UCSD-AML1 (cell line): ENCODE results near the gene SNAPC3.
"Not testable (repeated sequence)": the region's sequence is repeated elsewhere in the genome, so short reads cannot be mapped to it uniquely, and the experiment has no call there.

Source experiments
- DNase-seq: peaks from one replicate; lab custom pipeline; 2025; ENCODE audit not compliant: unreplicated experiment; lab: John Stamatoyannopoulos, UW

SNAPC3 gene

DNA sequence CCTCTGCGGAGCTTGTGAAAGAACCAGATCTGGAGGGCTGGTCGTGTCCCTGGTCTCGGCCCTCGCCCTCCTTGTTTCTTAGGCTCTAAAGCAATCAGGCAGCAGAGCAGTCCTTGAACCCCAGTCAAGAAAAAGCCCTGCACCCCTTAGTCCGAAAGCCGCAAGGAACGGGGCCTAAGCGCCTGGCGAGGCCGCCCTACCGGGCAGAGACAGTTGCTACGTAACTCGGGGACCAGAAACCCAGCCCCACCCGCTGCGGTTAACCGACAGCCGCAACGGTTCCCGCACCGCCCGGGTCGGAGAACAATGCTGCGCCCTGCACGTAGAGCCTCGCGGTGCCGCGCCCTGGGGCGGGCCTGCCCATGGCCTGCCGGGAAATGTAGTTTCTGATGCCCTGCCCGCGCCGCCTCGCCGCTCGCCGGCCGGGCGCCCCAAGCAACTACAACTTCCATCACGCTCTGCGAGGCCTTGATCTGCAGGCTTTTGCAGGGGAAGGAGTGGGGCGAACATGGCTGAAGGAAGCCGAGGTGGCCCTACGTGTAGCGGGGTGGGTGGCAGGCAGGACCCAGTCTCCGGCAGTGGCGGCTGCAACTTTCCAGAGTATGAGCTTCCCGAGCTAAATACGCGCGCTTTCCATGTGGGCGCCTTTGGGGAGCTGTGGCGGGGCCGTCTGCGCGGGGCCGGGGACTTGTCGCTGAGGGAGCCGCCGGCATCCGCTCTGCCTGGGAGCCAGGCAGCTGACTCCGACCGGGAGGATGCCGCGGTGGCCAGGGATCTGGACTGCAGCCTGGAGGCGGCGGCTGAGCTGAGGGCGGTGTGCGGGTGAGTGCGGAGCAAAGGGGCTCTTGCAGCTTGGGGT, at the start of gene SNAPC3:
Gene SNAPC3 (plus strand): TSS at position 505 of the 859 bp plus-strand sequence. CDS start 4 bp downstream, at position 509.
- DNase-seq = peak; percentile 96

DNA sequence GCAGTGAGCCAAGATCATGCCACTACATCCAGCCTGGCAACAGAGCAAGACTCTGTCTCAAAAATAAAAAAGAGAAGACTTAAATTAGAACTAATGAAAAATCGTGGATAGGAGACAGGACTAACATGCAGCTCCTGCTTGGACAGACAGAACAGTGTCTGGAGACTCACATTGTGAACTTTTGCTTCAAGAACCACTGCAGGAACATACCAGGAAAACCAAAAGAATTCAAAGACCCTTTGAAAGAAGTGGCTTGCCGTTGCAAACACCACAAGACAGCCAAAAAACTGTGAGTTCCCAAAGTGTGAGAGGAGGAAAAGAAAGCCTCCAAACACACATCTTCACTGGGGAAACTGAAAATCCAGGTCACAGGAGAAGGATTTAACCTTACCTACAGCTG, 48.8 kb upstream of the SNAPC3 start:
- DNase-seq = no peak

DNA sequence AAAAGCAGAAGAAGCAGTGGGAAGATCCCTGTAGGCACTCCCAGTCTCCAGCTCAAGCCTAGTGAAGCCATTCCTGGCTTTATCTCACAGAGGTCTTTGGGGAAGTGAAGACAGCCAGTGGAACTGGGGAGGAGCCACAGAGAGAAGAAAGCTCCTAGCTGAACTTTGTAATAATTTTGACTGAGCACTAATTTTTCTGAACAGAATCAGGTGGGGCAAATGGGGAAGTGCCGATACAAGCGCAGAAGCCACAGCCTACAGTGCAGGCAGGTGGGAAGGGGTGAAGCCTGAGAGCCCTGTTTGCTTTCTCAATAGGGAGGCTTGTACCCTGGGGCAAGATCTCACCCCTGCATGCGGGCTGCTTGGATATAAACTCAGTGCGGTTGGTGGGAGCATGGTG, 48.4 kb upstream of the SNAPC3 start:
- peak; percentile 15 for DNase-seq

DNA sequence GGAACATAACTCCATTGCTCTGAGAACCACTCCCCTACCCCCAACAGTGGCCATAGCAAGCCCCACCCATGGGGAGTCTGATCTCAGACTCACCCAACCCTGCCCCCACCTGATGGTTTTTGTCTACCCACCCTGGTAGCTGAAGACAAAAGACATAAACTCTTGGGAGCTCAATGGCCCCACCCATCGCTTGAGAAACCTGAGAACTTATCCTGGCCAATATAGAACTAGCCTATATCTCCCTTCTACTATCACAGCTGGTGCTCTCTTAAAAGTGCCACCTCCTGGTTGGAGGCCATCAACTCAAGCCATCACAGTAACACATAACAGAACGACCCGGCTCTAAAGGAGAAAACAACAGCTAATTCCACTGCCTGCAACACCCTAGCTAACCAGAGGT, 47.9 kb upstream of the SNAPC3 start:
- no peak for DNase-seq

DNA sequence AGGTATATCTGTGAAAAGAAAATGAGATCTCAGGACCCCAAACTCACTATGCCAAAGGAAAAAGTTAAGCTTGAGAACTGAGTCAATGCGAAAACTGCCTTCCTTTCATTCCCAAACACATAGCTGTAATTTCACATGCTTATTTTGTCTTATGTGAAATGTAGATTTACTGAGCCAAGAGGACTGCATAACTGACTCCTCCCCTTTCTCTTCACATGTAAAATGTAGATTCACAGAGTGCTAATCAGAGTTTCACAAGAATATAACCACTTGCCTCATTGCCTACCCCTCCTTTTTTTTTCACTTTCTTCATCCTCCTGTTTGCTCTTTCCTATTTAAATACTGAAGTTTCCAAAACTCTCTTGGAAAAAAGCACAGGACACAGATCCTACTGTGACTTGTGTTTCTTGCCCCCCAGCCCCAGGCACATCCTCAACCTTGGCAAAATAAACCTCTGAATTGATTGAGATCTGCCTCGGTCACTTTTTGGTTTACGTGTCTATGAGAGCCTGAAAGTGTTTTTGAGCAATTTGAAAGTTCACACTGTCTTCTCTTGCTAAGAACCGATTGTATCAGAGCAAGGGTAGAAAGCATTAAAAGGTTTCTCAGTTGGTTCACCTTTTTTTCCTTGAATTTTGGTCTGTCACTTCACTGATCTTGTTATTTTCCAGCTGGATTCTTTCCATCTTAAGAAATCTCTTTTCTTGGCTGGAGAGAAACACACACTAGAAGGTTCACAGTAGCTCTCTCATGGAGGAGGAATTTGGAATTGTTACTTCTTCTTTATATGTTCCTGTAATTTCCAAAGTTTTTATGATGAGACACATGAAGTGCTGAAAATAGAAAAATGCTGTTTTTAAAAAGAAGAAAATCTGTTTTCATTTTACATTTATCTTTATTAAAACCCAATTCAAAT, 44.8 kb upstream of the SNAPC3 start:
- no peak for DNase-seq

DNA sequence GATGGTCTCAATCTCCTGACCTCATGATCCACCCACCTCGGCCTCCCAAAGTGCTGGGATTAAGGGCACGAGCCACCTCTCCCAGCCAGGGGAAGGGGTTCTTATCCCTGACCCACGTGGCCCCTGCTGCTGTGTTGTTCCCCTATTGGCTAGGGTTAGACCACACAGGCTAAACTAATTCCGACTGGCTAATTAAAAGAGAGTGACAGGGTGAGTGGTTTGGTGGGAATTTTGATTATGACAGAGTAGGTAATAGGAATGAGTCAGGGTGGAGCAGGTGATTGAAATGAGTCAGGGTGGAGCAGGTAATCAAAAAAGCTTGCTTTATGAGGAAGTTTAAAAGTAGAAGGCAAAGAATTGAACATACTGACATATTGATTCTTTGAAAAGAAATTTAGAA, 43.4 kb upstream of the SNAPC3 start:
- not testable (repeated sequence) for DNase-seq

DNA sequence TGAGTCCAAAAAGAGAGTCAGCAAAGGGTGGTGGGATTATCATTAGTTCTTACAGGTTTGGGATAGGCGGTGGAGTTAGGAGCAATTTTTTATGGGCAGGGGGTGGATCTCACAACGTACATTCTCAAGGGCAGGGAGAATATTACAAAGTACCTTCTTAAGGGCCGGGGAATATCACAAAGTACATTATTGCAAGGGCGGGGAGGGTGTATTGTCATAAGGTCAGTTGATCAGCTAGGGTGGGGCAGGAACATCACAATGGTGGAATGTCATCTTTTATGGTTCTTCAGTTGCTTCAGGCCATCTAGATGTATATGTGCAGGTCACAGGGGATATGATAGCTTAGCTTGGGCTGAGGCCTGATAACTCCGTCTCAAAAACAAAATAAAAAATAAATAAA, 42.8 kb upstream of the SNAPC3 start:
- DNase-seq = not testable (repeated sequence)

DNA sequence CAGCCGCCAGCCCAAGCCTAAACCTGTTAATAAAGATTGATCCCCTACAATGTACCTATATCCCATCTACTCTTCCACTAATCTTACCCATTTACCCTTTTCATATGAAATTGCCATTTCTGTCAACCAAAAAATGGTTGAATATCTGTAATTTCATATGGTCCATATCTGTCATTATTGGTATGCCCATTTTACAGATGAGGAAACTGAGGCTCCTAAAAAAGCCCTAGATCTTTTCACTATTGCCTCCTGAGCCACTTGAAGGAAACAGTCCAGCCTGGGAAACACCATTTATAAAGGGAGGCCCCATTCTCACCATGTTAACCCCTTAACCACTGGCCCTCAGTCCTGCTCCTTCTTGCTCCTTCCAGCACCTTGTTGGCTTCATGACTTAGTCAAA, 41.2 kb upstream of the SNAPC3 start:
- DNase-seq = no peak

DNA sequence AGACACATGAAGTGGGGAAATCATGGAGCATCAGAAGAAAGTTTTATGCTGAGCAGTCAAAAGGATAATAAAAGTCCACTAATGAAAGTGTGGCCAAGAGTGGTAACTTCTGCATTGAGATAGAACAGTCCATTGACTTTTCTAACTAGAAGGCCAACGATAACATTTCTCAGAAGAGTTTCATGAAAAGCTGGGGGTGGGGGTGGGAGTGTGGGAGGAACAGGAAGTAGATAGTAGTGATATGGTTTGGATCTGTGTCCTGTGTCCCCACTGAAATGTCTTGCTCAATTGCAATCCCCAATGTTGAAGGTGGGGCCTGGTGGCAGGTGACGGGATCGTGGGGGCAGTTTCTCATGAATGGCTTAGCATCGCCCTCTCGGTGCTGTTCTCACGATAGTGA, 36.2 kb upstream of the SNAPC3 start:
- DNase-seq = no peak

DNA sequence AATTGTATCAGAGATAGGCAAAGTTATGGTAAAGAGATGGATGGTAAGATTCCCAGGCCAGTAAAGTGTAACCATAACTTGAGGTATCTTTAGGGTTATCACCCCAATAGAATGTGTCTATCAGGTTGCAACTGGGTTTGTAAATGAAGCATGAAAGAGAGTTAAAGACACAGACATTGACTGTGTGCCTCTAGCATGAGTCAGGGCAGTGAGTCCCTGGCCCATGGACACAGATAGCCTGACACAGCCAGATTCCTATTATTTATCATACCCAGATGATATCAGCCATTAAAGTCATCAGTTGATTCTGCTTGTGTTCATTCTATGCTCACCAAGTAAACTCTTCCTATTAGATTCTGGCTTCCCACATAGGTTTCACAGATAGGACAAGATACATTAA, 33.5 kb upstream of the SNAPC3 start:
- DNase-seq = no peak

DNA sequence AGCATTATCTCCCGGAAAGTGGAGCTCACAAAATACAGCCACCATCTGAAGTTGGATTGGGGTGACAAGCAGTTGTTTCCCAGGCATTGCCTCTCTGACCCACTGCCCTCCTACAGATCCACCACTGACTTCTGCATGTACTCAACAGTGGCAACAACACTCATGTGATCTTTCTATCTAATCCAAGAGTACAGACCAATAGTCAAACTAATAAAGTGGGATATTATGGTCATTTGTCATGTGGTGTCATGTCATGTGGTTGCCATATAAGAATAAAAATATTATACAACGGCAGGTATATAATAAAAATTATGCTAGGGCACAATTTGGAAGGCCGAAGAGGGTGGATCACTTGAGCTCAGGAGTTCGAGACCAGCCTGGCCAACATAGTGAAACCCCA, 33.0 kb upstream of the SNAPC3 start:
- DNase-seq = no peak

DNA sequence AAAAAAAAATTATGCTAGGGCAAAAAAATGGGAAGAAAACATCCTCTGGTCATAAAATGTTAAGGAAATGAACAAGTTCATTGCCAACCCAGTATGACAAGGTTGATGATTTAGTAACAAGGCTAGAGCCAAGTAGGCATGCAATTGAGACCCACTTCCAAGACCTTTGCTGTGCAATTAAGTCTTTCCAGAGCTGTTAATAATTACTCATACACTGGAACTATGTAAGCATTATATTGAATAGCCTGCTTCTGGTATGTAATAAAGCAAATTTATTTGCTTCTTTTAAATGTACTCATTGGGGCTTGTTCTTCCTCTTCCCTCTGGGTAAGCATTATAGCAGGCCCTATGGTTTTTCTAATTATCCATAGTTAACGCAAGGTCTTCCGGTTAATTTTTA, 32.5 kb upstream of the SNAPC3 start:
- no peak for DNase-seq

DNA sequence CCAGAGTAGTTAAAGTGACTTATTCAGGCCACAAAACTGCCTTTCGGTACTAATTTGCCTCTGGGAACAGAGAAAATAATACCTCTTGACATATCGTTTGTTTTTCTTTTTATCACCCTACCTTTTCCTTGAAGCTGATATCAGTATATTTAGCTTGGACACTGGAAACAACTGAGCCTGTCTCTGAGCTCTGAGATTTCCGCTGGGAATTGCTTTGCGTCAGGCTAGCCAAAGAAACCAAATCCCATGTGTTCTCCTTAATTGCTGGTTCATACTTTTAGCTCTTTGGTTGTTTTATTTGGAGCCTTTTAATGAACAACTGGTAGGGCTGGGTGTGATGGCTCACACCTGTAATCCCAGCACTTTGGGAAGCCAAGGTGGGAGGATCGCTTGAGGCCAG, 30.3 kb upstream of the SNAPC3 start:
- DNase-seq = no peak

DNA sequence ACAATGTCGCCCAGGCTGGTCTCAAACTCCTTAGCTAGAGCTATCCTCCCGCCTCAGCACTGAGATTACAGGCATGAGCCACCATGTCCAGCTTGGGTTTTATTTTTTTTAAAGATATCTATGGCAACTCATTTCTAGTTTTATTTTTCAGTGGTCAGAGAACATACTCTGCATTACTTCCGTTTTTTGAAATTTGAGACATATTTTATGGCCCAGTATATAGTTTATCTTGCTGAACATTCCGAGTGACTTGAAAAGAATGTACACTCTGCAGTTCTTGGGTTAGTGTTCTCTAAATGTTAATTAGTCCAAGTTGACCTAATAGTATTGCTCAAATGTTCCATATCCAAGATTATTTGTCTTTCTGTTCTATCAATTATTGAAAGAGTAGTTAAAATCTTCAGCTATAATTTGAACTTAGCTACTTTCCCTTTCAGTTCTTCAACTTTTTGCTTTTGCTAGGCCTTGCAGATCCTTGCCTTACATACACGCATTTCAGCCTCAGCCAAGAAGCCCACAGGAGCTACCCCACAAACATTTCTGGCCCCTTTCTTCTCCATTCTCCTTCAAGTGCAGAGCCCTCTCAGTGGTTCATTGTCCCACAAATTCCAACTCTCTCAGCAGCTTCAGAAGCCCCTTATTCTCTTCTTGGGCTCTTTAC, 22.3 kb upstream of the SNAPC3 start:
- no peak for DNase-seq

DNA sequence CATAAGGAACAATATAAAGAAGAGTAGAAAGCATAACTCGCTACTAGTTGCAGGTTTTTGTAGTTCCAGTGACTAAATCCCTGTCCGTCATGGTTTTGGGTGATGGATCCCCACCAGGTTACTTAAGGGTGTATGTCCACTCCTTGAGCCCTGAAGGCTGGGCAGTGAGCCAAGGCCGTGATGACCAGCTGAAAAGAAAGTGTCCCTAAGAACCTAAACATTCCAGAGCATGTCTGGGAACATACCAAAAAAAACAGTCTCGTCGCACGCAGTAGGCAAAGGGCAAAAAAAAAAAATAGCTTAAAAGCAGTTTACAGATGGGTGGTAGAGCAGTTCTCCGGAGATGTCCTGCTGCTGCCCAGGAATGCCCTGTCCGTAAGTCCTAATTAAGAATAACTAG, 21.4 kb upstream of the SNAPC3 start:
- DNase-seq = no peak

DNA sequence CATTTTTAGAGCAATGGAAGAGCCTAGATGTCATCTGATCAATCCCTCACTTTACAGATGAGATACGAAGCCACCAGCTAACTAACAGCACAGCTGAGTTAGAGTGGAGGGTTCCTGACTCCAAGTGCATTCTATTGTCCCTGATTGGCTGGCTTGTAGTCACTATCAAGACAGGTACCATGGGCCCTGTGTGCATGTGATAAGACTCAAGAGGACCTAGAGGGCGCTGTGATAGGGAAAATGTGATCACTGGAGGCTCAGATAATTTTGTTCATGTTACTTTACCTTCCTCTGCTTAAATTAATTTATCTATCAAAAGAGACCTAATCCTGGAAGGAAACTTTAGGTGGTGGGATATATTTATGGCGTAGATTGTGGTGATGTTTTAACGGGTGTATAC, 19.5 kb upstream of the SNAPC3 start:
- DNase-seq = no peak

DNA sequence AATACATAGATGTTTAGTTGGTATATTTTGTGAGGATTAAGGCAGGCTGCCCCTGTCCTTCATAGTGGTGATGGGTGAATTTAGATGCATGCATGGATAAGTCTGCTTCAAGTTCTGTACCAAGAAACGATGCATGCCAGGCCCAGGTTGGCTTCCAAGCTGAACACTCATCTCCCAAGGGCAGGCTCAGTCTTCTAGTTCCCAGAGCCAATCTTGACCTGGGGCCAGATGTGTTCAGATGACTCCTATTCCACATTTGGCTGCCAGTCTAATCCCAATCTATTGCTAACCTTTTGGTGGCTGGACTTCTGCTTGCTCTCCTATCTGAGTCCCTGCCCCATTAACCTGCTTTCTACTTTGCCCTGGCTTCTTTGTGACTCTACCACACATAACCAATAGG, 18.5 kb upstream of the SNAPC3 start:
- DNase-seq = no peak

DNA sequence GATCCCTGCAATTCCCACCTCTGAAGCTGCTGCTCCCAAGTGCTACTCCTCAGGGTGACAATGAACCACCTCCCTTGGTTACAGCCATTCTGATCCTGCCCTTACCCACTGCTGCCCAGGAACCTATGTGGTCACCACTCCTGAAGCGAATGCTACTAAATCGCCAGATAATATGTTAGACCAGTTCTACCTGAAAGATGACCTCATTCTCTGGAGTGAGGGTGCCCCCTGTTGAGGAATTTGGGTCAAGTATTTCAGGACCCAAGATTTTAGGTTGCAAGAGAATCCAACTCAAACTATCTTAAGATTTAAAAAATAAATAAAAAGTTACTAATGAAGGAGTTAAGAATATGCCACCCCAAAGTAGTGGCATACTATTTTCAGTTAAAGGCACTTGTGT, 5.8 kb upstream of the SNAPC3 start:
- peak; percentile 18 for DNase-seq

DNA sequence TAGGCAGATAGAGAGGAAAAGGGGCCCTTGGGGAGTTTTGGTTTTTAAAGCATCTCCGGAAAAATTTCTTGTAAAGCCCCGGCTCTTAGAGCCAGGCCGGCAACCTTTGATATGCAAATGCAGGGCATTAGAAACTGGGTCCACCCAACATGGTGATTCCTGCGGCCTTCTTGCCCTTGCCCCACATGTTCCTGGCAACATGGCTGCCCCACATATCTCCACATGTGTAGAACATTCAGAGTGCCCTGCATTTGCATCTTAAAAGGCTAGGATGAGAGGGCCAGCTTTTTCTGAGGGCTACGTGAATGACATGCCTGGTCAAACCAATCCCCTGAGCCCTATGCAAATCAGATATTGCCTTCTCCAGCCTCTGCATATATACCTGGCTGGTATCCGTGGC, 5.0 kb upstream of the SNAPC3 start:
- DNase-seq = no peak

DNA sequence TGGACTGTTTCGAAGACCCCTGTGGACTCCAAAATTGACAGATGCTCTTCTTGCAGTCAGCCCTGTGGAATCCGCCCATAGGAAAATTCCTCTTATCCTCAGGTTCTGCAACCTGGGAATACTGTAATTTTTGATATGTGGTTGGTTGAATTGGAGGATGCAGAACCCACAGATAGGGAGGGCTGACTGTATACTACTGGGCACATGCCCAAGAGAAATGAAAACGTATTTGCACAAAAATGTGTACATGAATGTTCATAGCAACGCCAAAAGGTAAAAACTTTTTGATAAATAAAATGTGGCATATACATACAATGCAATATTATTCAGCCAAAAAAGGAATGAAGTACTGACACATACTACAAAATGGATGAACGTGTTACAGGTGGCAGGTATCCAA, 1.9 kb upstream of the SNAPC3 start:
- no peak for DNase-seq

DNA sequence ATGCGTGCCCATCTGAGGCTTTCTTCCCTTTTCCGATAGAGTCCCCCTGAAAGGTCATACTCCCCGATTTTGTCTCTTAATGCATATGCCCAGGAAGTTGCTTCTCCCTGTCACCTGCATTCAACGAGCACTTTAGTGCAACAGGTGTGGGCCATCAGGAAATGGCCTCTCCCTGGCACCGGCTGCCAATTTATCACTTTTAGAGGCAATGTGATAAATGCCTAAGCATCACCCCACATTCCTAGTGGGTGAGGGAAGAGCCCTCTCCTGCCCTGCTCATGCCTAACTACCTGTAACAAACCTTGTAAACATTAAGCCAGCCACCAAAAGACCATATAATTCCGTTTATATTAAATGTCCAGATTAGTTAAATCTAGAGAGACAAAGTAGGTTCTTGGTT, 1.1 kb upstream of the SNAPC3 start:
- no peak for DNase-seq

DNA sequence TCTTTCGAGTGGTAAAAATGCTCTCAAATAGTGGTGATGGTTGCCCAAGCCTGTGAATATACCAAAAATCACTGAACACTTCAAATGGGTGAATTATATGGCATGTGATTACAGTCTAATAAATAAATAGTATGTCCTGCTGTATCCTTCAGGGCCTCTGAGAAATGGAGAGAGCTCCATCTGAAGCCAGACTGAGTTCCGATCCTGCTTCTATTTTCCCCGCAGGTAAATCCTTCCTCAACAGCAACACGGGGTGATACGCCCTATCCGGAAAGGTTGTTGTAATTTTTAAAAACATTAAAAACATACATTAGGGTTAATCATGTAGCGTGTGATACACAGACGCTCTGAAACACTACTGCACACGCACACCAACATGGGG, 695 bp upstream of the SNAPC3 start:
- no peak for DNase-seq
